ENCODE data around the gene JUND.
"Not testable (repeated sequence)": the region's sequence is repeated elsewhere in the genome, so short reads cannot be mapped to it uniquely, and the experiment has no call there.

JUND gene

DNA sequence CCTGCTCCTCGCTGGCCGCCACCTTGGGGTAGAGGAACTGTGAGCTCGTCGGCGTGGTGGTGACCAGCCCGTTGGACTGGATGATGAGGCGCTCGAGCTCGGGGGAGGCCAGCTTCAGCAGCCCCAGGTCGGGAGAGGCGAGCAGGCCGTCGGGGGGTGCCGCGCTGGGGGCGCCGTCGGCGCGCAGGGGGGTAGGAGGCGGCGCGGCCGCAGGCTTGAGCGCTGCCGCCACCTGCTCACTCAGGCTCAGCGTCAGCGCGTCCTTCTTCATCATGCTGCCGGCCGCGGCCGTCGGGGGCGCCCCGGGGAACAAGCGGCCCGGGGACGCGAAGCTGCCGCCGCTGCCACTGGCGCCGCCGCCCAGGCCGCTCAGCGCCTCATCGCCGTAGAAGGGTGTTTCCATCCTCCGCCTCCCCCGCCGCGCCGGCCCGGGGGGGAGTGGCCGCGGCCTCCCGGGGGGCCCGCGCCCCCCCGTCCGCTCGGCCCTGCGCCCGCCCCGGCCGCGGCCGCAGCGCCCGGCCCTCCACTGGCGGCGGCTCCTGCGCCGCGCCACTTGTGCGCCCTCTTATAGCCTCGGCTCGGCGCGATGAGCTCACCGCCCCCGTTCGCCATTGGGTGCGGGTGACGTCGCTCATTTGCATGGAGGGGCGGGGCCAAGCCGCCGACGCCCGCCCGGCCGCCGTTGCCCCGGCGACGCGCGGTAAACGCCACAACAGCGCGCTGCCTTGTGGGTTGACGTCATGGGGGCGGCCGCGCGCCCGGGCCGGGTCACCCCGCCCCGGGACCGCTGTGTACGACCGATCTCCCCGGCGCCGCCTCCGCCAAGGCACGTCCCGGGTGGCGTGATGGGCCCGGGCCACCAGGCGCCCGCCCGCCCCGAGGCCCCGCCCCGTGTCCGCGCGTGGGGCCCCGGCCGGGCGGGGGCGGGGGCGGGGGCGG is at the start of gene JUND:
Gene JUND (minus strand): TSS at position 541 of the 939 bp plus-strand sequence. CDS start 138 bp downstream, at position 403.
- peak within 1 kb of the TSS; percentile 79 for H3K4me3 ChIP-seq (ENCODE audit: low read depth, low read length)
- TF ChIP-seq, protein P1, sequence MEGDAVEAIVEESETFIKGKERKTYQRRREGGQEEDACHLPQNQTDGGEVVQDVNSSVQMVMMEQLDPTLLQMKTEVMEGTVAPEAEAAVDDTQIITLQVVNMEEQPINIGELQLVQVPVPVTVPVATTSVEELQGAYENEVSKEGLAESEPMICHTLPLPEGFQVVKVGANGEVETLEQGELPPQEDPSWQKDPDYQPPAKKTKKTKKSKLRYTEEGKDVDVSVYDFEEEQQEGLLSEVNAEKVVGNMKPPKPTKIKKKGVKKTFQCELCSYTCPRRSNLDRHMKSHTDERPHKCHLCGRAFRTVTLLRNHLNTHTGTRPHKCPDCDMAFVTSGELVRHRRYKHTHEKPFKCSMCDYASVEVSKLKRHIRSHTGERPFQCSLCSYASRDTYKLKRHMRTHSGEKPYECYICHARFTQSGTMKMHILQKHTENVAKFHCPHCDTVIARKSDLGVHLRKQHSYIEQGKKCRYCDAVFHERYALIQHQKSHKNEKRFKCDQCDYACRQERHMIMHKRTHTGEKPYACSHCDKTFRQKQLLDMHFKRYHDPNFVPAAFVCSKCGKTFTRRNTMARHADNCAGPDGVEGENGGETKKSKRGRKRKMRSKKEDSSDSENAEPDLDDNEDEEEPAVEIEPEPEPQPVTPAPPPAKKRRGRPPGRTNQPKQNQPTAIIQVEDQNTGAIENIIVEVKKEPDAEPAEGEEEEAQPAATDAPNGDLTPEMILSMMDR (IDR thresholded peaks at IDR 0.05; ENCODE audit: insufficient read depth, low read depth, low read length, missing control alignments): peak; percentile 11

DNA sequence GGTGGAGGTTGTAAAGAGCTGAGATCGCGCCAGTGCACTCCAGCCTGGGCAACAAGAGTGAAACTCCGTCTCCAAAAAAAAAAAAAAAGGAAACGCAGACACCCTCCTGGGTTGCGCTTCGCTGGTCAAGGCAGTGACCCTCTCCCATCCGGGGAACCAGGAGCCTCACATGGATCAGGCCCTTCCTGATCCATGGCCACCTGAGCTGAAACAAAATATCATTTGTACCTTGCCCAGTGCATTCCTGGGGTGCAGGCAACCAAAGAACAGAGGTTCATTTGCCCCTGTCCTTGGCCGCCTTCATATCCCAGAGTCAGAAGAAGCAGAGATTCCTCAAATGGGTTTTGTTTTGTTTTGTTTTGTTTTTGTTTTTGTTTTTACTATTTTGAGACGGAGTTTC is 49.4 kb upstream of the JUND start:
- DNase-seq (ENCODE audit: low read depth): no peak
- TF ChIP-seq, protein P1 (IDR thresholded peaks at IDR 0.05; ENCODE audit: insufficient read depth, low read depth, low read length, missing control alignments): no peak
- no peak overlapping the region for H3K4me3 ChIP-seq (ENCODE audit: low read depth, low read length)

More for the DNA sequence above, at the start of gene JUND:
- DNase-seq (ENCODE audit: low read depth): peak; percentile 99

DNA sequence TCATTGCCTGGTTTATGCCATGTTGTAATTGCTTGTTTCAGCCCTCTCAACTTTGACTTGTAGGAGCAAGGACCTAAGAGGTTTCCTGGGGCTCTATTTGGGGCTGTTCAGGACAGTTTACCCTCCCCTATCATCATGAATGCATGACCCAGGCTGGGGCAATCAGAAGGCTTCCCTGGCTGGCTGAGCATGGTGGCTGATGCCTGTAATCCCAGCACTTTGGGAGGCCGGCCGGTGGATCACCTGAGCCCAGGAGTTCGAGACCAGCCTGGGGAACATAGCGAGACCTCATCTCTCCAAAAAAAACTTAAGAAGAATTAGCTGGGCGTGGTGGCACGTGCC is 47.6 kb upstream of the JUND start:
- TF ChIP-seq, protein P1 (IDR thresholded peaks at IDR 0.05; ENCODE audit: insufficient read depth, low read depth, low read length, missing control alignments): no peak
- DNase-seq (ENCODE audit: low read depth): no peak
- peak overlapping the region; percentile 53 for H3K4me3 ChIP-seq (ENCODE audit: low read depth, low read length)

DNA sequence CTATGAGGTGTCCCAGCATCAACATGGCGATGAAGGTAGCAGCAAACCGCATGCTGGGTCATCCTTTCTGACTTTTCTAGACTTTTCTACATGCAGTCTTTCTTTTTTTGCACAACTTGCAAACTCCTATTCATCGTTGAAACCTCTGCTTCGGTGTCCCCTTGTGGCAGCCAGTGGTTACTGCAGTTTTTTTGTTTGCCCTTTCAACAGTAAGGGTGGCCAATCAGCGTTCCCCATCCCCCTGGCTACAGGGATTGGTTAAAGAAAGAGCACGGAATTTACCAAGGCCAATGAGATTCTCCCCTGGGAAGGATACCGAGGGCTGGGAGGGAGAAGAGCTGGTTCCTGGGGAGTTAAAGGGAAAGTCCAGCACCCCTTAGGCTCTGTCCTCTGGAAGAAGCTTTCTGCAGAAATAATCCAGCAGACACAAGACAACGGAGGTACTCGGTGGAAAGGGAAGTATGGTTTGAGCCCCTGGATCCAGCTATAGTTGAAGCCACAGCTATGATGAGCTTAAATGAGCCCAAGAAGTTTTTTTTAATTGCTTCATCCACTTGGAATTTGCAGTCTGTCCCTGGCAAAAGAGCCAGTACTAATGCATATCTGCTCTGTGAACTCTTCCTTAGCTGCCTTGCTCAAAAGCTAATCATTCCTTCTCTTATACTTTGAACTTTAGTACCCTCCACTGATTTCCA is 47.1 kb upstream of the JUND start:
- peak overlapping the region; percentile 53 for H3K4me3 ChIP-seq (ENCODE audit: low read depth, low read length)
- peak; percentile 96 for DNase-seq (ENCODE audit: low read depth)
- TF ChIP-seq, protein P1 (IDR thresholded peaks at IDR 0.05; ENCODE audit: insufficient read depth, low read depth, low read length, missing control alignments): peak; percentile 84

DNA sequence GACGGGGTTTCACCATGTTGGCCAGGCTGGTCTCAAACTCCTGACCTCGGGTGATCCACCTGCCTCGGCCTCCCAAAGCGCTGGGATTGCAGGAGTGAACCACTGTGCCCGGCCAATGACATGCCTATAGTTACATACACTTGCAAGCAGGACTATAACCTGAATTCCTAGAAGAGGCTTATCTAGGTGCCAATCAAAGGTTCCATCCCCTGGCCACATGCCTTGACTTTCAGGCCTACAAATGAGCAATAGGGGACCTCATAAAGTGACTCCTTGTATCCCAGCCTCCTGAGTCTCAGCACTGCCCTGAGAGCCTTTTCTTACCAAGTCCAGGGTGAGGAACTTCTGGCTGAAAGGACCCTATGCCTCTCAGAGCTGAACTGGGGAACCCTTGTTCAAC is 45.4 kb upstream of the JUND start:
- no peak overlapping the region for H3K4me3 ChIP-seq (ENCODE audit: low read depth, low read length)
- DNase-seq (ENCODE audit: low read depth): no peak
- TF ChIP-seq, protein P1 (IDR thresholded peaks at IDR 0.05; ENCODE audit: insufficient read depth, low read depth, low read length, missing control alignments): no peak

DNA sequence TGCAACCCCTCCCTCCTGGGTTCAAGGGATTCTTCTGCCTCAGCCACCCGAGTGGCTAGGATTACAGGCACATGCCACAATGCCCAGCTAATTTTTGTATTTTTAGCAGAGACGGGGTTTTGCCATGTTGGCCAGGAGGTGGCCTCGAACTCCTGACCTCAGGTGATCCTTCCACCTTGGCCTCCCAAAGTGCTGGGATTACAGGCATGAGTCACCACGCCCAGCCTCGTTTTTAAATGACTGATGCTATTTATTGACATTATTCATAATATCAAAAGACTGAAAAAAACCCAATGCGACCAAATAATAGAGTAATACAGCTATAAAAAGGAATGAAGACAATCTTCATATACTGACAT is 42.9 kb upstream of the JUND start:
- not testable (repeated sequence) for DNase-seq (ENCODE audit: low read depth); H3K4me3 ChIP-seq (ENCODE audit: low read depth, low read length)

DNA sequence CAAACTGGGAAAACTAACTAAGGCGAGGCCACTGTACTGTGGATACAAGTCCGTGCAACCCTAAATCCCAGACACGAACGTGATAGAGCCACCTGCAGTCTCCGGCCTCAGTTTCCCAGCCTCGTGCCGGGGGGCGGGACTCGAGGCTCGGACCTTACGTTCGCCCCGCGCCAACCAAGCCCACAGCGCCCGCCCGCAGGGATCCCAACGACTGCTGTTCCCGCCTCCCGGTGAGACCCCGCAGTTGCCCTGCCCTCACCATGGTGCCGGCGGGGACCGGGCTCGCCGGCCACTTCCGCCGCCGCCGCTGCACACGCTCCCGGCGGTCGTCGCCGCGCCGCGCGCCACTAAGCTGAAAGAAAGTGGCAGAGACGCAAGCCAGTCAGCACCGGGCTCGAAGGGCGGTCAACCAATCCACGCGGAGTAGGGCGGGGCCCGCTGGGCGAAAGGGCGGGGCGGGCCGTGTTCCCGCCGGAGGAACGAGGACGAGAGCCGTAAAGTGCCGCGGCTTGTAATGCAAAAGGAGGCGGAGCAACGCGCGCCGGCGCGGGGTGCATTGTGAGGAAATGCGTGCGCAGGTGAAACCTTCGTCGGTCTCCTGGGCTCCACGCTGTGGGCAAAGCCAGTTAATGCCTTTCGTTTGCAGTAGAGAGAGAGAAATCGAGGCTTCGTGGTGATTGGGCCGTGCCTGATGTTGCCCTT is 41.5 kb upstream of the JUND start, which contains the start of gene LSM4:
Gene LSM4 (minus strand): TSS at position 318 of the 702 bp plus-strand sequence. CDS start 56 bp downstream, at position 262.
- H3K4me3 ChIP-seq (ENCODE audit: low read depth, low read length): peak within 1 kb of the TSS; percentile 82
- DNase-seq (ENCODE audit: low read depth): peak; percentile 99
- TF ChIP-seq, protein P1 (IDR thresholded peaks at IDR 0.05; ENCODE audit: insufficient read depth, low read depth, low read length, missing control alignments): peak; percentile 38

Measured in GM12865 (cell line).